NCI-H1930 (cell line): ENCODE measurements around the gene FGF19.

Source experiments
- DNase-seq, 2 experiments: peaks; one replicate each; lab custom pipeline; 2025; lab: John Stamatoyannopoulos, UW

The FGF19 gene, protein sequence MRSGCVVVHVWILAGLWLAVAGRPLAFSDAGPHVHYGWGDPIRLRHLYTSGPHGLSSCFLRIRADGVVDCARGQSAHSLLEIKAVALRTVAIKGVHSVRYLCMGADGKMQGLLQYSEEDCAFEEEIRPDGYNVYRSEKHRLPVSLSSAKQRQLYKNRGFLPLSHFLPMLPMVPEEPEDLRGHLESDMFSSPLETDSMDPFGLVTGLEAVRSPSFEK

DNA sequence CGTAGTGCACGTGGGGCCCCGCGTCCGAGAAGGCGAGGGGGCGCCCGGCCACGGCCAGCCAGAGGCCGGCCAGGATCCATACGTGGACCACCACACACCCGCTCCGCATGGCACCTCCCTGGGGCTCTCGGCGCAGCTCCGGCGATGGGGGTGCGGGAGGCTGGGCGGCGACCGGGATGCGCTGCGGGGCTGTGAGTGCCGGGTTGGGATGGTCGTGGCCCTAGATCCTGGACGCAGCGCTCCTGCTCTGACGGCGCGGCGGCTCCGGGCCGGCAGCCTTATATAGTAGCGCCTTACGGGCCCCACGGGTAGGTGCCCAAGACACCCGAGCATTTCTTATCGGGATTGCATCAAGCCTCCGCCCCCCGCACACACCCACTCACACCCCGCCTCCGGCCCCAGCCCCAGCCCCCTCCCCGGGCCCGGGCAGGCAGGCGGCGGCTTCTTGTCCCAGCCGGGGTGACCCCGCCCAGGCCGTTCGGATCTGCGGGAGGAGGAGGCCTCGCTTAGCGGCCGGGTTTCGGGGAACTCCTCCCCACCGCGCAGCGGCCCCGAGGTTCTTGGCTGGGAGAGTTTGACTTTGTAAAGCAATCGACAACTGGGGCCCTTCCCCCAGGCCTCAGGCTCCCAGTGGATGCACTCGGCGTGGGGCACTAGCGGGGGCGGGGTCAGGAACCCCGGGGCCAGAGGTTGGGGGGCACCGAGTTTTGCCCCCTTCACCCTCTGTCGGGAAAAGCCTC is at the start of gene FGF19:
Gene FGF19 (minus strand): TSS at position 255 of the 740 bp plus-strand sequence. CDS start 146 bp downstream, at position 109.
- DNase-seq: no peak

DNA sequence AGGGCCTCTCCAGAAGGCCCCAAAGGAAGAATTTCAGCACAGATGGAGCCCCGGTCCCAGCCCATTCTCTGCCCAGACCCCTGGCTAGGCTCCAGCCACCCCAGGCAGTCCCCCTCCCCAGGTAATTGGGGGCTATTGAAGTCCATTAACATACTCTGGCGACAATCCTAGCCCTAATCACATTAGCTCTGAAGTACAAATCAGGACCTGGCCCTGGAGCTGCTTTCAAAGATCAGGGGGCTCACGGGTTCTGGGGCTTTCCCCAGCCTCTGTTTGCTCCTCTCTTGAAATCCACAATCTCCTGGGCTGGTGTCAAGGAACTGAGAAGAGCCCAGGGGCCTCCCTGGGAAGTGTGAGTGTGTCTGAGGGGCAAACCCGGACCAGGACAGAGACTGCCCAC is 49.1 kb upstream of the FGF19 start:
- DNase-seq: no peak

DNA sequence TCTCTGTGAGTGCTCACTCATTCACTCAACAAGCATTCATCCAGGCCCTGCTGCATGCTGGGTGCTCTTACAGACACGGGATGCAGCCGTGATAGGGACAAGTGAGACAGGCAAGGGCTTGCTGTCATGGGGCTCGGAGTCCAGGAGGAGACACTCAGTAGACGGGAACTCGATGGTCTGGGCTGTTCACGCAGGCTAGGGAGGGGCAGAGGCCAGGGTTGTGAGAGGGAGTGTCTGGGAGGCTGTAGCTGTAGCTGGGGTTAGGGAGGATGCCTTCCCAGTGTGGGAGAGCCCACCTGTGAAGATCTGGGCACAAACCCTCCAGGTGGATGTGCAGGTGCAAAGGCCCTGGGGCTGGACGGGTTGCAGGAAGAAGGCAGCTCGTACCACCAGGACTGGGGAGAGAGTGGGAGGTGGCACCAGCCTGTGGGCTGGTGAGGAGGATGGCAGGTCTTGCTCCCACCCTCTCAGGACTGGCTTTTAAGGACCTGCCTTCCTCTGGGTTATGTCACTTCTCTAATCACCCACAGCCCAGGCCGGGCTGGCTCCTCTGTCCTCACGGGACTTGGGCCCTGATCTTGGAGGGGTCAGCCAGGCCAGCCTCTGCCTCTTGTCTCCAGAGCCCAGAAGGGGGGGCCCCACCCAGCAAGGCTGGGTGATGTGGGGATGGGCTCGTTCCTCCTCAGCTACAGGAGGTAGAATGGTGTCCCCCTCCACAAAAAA is 47.2 kb upstream of the FGF19 start:
- no peak for DNase-seq

DNA sequence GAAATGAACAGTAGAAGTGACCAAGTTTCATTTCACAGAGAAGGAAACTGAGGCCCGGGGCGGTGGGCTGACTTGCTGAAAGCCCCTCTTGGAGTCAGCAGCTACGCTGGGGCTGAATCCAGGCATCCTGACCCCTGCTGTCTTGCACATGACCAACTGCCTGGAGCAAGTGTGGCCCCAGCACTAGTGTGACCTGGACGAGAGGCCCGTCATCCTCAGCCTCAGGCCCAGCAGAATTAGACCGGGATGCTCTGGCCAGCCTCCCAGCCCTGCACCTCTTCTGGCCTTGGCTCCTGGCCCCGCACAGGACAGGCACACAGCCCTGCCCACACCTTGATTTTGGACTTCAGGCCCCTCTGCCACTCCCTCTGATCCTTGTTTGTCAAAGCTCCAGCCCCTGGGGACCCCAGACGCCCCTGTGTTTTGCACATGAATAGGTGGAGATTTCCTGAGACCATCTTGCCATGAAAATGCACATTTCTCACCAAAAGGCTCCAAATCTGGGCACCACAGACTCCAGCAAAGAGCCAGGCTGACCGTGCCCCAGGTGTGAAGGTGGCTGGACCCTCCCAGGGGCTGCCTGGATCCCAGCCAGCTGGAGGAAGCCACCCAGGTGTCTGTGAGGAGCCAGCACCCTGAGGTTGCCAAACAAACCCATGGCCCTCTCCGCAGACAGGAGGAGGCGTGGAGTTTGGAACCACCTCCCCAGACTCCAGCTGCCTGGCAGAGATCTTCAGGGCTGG is 46.5 kb upstream of the FGF19 start:
- no peak for DNase-seq

DNA sequence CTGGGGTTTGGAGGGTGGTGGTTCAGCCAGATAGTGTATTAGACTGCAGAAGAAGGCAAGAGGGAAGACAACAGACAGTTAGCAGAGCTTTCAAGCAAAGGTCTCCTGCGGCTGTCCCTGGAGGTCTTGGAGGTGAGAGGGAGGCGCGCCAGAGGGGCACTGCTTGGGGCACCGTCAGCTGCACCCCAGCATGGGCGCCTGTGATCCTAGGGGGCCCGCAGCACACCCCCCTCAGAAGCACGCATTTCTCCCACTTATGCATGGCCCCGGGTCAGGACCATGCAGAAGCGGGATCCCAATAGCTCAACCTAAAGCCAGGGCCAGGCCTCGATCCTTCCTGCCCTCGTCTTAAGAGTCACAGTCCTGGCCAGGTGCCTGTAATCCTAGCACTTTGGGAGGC is 44.8 kb upstream of the FGF19 start:
- no peak for DNase-seq

DNA sequence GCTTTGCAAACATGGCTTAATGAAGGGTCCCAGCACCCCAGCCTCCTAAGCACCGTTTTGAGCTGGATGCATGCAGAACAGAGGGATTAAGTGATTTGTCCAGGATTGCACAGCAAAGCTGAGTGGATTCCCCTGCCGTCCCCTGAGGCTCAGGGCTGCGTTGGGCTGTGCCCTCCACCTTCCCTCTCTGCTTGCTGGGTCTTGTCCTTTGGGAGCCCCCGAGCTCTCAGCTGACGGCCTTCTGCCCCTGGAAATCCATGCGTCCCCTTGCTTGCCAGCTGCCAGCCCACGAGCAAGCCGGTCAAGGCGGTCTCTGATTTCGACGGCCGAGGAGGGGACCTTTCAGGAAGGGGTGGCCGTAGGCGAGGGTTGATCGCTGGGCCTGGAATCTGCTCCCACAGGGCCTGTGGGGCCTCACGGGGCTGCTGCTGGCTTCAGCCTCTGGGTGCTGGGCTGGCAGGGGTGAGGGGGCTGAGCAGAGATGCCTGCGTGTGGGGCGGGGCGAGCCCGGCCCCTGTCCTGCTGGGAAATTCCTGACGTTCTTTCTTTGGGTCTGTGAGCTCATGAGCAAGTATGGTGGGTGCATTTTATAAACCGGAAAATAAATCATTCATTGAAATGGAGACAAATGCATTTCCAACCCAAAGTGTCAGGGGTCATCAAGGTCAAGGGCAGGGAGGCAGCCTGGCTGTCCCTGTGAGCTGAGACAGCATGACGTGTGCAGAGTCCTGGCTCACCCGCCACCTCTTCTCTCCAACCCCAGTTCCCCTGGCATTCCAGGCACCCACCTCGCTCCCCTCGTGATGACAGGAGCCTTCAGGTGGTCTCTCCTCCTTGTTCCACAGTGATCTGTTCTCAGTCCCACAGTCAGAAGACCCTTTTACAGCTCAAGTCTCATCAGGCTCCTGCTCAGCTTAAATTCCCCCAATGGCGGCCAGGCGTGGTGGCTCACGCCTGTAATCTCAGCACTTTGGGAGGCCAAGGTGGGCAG is 43.2 kb upstream of the FGF19 start:
- no peak for DNase-seq

DNA sequence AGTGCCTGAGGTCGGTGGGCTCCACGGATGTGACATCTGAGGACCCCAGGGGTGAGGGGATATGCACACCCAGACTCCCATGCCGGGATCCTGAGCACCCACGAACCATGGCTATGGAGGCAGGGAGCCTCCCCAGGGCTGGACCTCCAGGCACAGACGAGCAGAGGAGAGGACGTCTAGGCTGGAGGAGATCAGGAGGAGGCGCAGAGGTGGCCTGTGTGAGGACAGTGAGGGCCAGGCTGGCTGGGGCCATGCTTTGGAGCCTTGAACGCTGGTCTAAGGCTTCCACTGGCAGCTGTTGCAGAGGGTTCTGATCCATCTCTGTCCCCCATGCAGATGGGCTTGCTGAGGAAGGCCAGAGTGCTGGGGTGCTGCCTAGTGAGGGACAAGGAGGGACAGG is 42.3 kb upstream of the FGF19 start:
- DNase-seq: no peak

DNA sequence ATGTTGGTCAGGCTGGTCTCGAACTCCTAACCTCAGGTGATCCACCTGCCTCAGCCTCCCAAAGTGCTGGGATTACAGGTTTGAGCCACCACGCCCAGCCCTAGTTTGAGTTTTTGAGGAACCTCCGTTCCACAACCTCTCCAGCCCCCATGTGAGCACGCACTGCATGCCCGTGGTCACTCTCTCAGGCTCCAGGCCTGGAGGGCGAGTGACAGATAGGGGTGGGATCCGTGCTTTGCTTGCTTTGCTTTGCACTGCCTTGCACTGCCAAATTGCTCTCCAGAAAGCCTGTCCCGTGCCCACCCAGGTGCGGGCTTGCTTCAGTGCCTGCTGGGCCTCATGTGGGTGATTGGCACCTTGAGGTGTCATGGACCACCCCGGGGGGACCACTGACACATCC is 41.4 kb upstream of the FGF19 start:
- DNase-seq: no peak

DNA sequence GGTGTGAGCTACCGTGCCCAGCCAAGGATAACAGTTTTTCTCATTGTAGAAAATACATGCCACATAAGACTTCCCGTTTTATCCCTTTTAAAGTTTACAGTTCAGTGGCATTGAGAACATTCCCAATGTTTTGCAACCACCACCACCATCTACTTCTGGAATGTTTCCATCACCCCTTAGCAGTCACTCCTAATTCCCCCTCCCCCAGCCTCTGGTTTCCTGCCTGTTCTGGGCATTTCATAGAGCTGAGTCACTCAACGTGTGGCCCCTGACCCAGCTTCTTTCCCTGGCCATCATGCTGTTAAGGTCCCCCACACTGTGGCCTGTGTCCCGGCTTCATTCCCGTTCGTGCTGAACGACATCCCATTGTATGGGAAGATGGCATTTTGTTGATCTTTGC is 40.6 kb upstream of the FGF19 start:
- DNase-seq: no peak

DNA sequence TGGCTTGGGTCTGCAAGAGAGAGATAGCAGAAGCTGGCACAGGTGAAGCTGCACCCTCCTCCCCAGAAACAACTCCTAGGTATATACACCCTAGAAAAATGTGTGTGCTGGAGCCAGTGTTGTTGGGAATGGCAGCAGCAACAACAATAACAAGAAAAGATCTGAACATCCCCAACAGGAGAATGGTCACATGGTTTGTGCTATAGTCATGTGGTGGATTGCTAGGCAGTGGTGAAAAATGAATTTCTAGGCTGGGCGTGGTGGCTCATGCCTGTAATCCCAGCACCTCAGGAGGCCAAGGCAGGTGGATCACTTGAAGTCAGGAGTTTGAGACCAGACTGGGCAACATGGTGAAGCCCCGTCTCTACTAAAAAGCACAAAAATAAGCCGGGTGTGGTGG is 31.0 kb upstream of the FGF19 start:
- no peak for DNase-seq

DNA sequence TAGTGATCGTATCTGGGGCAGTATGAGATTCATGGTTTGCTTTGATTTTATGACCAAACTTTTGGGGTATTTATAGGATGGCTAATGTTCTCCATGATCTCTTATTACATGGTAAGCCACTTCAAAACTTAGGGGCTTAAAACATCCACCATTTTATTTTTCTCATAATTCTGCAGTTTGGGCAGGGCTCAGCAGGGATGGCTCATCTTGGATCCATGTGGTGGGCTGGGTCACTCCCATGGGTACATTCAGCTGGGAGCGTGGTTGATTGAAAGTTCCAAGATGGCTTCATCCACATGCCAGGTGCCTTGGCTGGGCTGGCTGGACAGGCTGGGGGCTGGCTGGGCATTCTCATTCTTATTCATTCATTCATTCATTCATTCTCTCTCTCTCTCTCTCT is 30.5 kb upstream of the FGF19 start:
- no peak for DNase-seq

DNA sequence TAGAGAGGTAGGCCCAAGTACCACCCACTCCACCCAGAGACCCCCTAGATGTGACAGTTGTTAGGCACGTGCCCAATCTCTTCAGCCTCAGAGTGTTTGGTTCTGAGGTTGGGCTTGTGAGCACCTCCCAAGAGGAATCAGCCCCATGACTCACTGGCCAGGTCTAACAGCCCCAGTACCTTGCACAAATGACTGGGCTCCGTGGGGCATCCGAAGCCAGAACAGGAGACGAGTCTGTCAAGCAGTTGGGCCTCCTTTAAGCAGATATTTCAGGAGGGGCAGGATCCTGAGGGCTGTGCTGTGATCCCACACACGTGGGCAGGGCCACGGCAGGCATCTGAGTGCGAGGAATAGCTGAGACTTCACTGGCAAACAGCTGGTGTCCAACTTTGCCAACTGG is 29.1 kb upstream of the FGF19 start:
- DNase-seq: no peak

DNA sequence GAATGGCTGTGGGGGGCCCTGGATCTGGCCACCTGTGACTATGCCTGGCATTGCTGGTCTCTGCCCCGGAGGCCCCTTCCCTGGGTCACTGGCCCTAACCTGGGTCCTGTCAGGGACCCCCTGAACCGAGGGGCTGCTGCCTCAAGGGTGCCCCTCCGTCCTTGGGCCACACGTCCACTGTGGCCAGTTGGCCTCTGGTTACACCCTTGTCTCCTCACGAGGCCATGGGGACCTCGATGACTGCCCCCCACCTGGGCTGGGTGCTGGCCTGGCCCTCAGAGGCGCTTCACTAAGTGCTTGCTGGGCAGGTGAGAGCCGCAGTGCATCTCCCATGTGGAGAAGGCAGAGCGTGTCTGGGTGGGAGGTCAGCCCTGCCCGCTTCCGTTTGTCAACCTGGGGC is 27.3 kb upstream of the FGF19 start:
- no peak for DNase-seq

DNA sequence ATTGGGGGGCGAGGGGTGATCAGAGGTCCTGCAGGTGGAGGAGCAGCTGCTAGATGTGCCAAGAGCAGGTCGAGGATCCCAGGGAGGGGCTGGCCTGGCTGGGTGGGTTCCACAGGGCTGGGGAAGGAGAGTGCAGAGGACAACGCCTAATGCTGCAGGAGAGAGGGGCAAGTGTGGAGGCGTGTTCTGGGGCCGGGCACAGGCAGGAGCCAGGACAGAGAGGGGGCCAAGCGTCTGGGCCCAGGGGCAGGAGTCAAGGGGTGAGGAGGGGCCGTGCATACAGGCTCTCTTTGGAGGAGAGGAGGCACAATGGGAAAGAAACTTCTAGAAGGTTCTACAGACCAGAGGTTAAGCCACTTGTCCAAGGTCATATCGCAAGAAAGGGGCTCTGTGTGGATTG is 26.7 kb upstream of the FGF19 start:
- no peak for DNase-seq

DNA sequence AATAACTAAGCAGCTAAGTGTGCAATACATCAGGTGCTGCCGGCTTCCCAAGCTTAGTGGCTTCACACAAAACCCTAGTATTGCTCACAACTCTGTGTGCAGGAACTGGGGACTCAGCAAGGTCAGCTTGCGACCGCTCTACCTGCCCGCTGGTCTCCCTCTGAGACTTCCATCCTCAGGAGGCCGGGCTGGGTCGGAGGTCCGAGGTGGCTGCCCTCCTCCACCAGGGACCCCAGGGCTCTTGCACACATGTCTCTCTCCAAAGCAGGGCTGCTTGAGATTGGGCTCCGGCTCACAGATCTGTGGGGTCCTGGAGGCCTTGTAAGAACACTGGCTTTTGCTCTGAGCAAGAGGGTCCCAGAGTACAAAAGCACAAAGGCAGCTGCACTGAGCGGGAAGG is 25.4 kb upstream of the FGF19 start:
- DNase-seq: no peak

DNA sequence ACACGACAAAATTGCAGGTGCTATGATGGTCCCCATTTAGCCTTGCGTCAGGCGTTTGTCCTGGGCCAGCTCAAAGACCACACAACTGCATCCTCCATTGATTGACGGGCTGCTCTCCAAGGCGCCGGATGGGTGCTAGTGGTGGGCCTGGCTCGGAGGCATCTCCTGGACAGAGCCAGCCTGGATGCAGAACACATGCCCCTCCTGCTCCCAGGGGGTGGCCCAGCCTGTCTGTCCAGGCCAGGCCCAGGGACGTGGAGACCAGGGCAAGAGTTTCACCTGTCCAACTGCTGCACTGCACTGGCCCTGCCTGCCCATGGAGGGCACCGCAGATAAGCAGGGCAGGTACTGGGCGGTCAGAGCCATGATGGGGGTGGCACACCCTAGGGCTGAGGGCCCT is 23.4 kb upstream of the FGF19 start:
- no peak for DNase-seq

DNA sequence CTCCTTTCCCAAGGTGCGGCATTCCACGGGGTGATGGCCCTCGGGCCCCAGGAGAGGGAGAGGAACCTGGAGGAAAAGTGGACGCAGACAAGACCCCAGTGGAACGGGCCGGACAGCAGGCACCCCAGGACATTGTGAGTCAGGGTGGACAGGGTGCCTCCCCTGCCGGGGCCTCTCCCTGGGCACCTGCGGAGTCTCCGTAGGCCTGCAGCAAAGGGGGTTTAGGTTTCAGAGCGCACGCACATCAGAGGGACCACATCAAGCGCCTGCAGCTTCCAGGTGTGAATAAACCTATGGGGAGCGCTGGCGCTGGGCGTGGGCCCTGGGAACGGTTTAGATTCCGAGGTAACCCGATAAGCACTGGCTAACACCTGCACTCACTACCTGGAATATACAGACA is 22.7 kb upstream of the FGF19 start:
- DNase-seq: no peak

DNA sequence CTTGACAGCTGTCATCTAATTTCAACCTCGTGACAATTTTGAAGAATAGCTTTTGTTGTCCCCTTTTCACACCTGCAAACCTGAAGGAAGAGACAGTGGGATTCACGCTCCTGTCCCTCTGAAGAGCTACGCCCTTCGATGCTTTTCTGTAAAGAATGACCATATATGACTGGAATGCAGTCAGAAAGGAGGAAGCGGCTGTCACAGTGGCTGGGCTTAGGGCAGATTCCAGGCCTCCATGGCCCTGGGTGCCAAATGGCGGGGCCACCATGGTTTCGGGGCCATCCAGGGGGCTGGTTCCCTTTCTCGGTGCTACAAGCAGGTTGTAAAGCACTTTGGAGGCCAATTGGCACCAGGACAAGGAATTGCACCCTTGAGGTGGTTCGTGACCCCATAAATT is 22.2 kb upstream of the FGF19 start:
- DNase-seq: no peak

DNA sequence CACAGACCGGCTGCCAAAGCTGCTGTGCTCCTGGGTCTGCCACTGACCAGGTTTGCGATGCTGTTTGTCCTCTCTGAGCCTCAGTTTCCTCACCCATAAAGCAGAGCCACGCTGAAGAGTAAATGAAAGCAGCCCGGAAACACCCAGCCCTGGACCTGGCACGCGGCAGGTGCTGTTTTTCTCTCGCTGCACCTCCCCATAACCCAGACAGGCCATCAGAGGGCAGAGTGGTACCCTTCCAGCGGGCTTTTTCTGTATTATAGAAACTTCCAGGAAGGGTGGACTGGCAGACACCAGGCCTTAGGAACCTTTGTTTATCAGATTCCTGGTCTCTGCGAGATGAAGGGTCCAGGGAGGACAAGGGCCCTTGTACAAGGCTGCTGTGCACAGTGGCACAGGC is 17.9 kb upstream of the FGF19 start:
- DNase-seq: no peak

DNA sequence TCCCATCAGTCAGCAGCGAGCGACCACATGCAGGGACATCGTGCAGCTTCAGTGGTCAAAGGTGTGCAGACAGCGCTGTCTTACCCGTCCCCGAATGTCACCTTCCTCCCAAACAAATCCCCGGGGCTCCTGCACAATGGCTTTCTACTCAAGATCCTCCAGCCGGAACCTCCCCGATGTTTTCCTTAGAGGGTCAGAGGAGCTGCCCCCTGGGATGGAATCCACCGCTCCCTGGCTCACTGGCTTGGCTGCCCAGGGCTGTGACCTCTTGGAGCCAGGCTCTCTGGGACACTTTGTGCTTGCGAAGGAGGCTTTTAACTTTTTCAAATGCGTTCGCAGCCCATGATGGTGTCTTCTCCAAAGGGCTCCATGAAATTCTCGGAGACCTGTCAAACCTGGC is 17.3 kb upstream of the FGF19 start:
- no peak for DNase-seq

DNA sequence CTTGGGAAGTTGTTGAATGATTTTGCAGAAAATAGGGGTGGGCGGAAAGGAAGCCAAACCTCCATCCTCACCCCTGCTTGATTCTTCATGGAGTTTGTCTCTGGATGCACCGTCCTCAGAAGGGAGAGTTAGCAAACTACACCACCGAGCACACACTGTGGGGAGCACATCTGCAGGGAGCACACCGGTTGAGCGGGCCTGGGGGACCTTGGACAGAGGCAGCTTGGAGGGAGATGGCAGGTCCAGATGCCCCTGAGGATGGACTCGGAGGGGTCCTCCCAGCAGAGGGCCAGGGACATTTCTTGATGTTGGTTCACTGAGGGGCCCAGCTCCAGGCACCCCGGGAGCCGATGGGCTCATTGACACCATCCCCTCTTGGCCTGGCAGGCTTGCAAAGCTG is 15.1 kb upstream of the FGF19 start:
- no peak for DNase-seq
